ENCODE results near the gene PPP1R9B. TPM values are rescaled to one million over a fixed set of nuclear protein-coding genes. Genes with fewer than 3 reads are reported as not detected.

PPP1R9B gene, protein sequence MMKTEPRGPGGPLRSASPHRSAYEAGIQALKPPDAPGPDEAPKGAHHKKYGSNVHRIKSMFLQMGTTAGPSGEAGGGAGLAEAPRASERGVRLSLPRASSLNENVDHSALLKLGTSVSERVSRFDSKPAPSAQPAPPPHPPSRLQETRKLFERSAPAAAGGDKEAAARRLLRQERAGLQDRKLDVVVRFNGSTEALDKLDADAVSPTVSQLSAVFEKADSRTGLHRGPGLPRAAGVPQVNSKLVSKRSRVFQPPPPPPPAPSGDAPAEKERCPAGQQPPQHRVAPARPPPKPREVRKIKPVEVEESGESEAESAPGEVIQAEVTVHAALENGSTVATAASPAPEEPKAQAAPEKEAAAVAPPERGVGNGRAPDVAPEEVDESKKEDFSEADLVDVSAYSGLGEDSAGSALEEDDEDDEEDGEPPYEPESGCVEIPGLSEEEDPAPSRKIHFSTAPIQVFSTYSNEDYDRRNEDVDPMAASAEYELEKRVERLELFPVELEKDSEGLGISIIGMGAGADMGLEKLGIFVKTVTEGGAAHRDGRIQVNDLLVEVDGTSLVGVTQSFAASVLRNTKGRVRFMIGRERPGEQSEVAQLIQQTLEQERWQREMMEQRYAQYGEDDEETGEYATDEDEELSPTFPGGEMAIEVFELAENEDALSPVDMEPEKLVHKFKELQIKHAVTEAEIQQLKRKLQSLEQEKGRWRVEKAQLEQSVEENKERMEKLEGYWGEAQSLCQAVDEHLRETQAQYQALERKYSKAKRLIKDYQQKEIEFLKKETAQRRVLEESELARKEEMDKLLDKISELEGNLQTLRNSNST
- polyA plus RNA-seq (ENCODE audit: insufficient read length in 3 of 3): 10 to 100 TPM; 39.5 to 59.3 (median 46.2) TPM
- long read RNA-seq, donor 1: 0 reads
- long read RNA-seq, donor 2: 0 reads
- long read RNA-seq, donor 3, full-length matches to known transcripts: 5 of 5 reads
- long read RNA-seq, donor 3, partial matches to known transcripts: 0 of 5 reads
- long read RNA-seq, donor 3, other reads (novel, unspliced or antisense): 0 of 5 reads
- long read RNA-seq, donor 4, full-length matches to known transcripts: 4 of 21 reads
- long read RNA-seq, donor 4, partial matches to known transcripts: 17 of 21 reads
- long read RNA-seq, donor 4, other reads (novel, unspliced or antisense): 0 of 21 reads
- long read RNA-seq, donor 5: 0 reads
- long read RNA-seq, donor 6, full-length matches to known transcripts: 2 of 2 reads
- long read RNA-seq, donor 6, partial matches to known transcripts: 0 of 2 reads
- long read RNA-seq, donor 6, other reads (novel, unspliced or antisense): 0 of 2 reads
- long read RNA-seq, donor 7, full-length matches to known transcripts: 3 of 3 reads
- long read RNA-seq, donor 7, partial matches to known transcripts: 0 of 3 reads
- long read RNA-seq, donor 7, other reads (novel, unspliced or antisense): 0 of 3 reads
- long read RNA-seq, donor 8: 0 reads
- long read RNA-seq, donor 9, full-length matches to known transcripts: 1 of 1 reads
- long read RNA-seq, donor 9, partial matches to known transcripts: 0 of 1 reads
- long read RNA-seq, donor 9, other reads (novel, unspliced or antisense): 0 of 1 reads
- long read RNA-seq, donor 10, full-length matches to known transcripts: 2 of 2 reads
- long read RNA-seq, donor 10, partial matches to known transcripts: 0 of 2 reads
- long read RNA-seq, donor 10, other reads (novel, unspliced or antisense): 0 of 2 reads
- long read RNA-seq, donor 11, full-length matches to known transcripts: 4 of 4 reads
- long read RNA-seq, donor 11, partial matches to known transcripts: 0 of 4 reads
- long read RNA-seq, donor 11, other reads (novel, unspliced or antisense): 0 of 4 reads
- long read RNA-seq, donor 12: 0 reads
- long read RNA-seq, donor 13: 0 reads
- long read RNA-seq, donor 14: 0 reads
- long read RNA-seq, donor 15, full-length matches to known transcripts: 1 of 18 reads
- long read RNA-seq, donor 15, partial matches to known transcripts: 17 of 18 reads
- long read RNA-seq, donor 15, other reads (novel, unspliced or antisense): 0 of 18 reads
- long read RNA-seq, donor 16, full-length matches to known transcripts: 8 of 13 reads
- long read RNA-seq, donor 16, partial matches to known transcripts: 5 of 13 reads
- long read RNA-seq, donor 16, other reads (novel, unspliced or antisense): 0 of 13 reads

DNA sequence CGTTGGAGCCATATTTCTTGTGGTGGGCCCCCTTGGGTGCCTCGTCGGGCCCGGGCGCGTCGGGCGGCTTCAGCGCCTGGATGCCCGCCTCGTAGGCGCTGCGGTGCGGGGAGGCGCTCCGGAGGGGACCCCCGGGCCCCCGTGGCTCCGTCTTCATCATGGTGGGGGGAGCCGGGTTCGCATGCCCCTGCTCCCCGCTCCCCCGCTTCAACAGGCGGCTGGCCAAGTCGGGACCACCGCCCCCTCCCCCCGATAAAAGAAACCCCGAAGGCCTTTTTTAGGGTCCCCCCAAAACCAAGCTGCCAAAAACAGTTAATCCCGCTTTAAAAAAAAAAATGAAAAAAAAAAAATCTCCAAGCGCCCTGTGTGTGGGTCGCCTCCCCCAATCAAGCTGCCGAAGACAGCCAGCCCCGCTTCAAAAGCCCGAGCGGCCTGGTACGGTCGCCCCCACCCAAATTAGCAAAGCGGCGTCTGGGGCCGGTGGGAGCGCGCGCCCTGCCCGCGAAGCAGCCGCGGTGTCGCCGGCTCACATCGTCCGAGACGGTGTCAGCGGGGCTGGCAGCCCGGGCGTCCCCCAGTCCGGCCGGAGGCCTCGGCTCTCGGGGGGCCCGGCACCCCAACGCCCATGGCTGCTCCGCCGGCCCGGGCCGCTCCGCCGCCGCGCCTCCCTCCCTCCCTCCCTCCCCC, at the start of gene PPP1R9B:
PPP1R9B (minus strand) TSS at position 324 of the 687 bp plus-strand sequence; CDS start at position 160, 164 bp downstream.
- no peak for DNase-seq (ENCODE audit: extremely low read depth in 1 of 11, low read depth in 9 of 11, low spot score in 4 of 11)

DNA sequence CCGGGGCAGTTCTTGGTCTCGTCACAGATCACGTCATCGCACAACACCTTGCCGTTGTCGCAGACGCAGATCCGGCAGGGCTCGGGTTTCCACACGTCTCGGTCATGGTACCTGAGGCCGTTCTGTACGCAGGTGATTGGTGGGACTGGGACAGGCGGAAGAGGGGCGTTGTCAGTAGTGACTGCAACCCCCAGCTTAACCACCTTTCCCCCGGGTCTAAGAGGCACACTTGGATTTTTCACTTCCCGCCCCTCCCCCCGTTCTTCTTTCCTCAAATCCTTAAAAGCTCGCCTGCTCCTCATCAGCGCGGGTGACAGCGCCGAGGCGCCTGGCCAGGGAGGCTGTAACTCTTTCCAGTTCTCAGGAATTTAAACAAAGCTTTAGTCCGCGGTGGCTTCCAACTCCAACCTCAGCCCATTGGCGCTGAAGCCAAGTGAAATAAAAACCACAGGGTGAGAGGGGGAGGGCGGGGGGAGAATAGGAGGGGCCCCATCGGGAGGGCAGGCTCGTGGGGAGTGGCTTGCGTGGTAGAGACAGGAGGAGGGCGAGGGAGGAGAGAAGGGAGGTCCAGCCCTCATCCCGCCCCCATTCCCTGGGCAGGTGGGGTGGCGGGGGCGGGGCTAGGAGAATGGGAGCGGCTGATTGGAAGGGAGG, 49.5 kb upstream of the PPP1R9B start:
- peak in 10 of 11 donors; percentile 82 to 94 (median 90) for DNase-seq (ENCODE audit: extremely low read depth in 1 of 11, low read depth in 9 of 11, low spot score in 4 of 11)

DNA sequence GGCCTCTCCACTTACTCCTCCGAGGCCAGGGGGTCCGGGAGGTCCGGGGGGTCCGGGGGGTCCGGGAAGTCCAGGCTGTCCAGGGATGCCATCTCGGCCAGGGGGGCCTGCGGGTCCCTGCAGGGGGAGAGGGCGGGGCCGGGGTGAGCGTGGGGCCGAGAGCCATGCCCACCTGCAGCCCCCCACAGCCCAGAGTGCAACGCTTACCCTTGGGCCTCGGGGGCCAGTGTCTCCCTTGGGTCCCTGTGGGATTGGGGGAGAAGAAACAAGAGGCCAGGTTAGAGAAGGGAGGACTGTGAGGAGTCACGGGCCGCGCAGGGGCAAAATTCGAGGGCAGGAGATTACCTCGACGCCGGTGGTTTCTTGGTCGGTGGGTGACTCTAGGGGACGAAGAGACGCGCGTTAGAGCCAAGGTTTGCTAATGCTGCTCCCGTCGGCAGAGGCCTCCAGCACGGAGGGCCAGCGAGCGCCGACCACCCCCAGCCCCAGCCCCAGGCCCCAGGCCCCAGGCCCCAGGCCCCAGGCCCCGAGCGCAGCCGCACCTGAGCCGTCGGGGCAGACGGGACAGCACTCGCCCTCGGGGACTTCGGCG, 48.8 kb upstream of the PPP1R9B start:
- no peak for DNase-seq (ENCODE audit: extremely low read depth in 1 of 11, low read depth in 9 of 11, low spot score in 4 of 11)

DNA sequence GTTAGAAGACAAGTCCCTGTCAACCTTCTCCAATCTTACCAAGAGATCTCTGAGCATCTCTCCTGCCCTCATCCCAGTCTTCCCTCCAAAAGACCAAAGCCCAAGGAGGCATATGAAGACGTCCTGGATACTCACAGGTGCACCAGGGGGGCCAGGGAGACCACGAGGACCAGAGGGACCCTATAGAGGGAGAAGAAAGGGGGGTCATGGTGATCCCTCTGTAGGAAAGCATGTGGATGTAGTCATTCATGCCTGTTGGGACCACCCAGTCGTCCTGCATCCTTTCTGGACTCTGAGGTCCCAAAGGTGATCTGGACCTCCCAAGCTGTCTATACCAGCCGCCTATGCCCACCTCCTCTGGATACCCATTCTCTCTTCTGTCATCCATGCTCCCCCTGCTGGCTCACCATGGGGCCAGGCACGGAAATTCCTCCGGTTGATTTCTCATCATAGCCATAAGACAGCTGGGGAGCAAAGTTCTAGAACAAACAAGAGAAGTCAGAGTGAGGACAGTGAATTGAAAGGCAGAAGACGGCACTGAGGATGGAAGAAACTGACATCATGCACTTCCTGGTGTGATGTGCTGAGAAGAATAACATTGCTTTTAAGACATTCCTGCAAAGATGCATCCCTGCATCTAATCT, 47.7 kb upstream of the PPP1R9B start:
- no peak for DNase-seq (ENCODE audit: extremely low read depth in 1 of 11, low read depth in 9 of 11, low spot score in 4 of 11)

DNA sequence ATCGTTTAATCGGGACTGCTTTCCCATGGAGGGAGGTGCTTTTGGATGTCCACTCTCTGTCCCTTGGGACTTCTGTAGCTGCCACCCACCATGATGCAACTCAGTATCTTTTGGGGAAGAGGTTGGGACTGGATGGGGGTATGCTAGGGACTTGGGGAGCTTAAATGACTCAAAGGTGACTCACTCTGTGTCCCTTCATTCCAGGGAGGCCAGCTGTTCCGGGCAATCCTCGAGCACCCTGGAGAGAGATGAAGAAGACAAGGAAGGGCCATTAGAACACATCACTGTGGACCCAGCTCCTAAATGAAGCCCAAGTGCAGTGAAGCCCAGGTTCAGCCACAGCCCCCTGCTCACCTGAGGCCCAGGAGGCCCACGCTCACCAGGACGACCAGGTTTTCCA, 46.3 kb upstream of the PPP1R9B start:
- DNase-seq (ENCODE audit: extremely low read depth in 1 of 11, low read depth in 9 of 11, low spot score in 4 of 11): no peak

DNA sequence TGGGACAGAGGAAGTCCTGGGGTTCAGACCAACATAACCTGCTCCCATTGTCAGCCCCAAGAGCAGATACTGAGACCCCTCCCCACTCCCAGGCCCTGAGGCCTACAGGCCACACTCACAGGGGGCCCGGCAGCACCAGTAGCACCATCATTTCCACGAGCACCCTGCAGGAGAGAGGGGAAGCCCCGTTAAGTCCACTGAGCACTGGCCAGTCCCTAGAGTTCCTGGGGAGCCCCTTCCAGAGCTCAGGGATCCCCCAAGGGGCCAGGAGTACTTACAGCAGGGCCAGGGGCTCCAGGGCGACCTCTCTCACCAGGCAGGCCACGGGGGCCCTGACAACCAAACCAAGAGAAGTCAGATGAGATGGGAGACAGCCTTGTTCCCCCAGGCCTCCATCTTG, 45.6 kb upstream of the PPP1R9B start:
- DNase-seq (ENCODE audit: extremely low read depth in 1 of 11, low read depth in 9 of 11, low spot score in 4 of 11): no peak

DNA sequence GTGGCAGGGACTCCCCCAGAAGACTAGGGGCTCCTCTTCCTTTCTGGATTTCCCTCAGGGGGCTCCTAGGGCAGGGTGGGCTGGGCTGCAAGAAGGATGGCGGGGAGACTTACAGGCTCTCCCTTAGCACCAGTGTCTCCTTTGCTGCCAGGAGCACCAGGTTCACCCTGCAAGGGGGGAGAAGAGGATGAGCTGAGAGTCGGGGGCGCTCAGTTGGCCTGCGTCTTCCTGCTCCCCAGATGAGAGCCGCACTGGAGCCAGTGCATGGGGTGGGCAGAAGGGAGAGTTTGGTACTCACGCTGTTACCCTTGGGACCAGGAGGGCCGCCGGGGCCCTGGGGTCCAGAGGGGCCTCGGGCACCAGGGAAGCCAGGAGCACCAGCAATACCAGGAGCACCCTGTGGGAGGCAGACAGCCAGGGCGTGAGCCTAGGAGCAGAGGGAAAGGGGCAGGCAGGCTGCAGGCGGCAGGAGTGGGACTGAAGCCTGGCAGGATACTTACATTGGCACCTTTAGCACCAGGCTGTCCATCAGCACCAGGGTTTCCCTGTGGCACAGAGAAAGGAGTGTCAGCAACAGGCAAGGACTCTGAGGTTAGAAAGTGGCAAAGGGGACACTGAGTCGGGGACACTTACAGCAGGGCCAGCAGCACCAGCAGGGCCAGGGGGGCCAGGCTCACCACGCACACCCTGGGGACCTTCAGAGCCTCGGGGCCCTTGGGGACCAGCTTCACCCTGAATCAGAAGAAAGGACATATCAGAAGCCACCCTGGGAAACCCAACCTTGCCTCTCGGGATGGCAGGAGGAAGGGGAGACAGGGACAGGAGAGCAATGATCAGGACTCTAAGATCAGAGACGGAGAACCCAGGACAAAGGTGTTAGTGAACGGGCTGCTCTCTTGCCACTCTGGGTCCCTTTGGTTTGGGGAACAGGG, 44.7 kb upstream of the PPP1R9B start:
- no peak for DNase-seq (ENCODE audit: extremely low read depth in 1 of 11, low read depth in 9 of 11, low spot score in 4 of 11)

DNA sequence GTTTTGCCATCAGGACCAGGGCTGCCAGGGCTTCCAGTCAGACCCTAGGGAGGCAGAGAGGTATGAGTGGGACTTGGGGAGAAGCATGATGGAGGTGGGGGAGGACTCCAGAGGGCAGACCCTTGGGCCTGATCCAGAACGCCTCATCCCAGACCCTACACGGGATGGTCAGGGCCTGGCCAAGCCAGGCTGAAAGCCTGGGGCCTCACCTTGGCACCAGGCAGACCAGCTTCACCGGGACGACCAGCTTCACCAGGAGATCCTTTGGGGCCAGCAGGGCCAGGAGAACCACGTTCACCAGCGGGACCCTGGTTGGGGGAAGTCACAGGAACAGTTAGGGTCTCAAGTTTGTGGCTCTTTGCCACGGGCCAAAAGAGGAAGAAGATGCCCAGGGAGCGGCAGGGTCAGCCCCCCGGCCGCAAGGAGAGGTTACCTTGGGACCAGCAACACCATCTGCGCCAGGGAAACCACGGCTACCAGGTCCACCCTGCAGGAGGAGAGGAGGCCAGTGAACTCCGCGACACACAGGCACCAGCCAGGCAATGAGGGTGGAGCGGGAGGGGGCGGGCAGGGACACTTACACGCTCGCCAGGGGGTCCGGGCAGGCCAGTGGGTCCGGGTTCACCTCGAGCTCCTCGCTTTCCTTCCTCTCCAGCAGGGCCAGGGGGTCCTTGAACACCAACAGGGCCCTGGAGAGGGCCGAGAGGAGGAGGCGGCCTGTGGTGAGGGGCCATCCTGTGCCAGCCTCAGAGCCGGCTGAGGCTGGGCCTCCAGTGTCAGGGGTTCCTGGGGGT, 43.9 kb upstream of the PPP1R9B start:
- no peak for DNase-seq (ENCODE audit: extremely low read depth in 1 of 11, low read depth in 9 of 11, low spot score in 4 of 11)

DNA sequence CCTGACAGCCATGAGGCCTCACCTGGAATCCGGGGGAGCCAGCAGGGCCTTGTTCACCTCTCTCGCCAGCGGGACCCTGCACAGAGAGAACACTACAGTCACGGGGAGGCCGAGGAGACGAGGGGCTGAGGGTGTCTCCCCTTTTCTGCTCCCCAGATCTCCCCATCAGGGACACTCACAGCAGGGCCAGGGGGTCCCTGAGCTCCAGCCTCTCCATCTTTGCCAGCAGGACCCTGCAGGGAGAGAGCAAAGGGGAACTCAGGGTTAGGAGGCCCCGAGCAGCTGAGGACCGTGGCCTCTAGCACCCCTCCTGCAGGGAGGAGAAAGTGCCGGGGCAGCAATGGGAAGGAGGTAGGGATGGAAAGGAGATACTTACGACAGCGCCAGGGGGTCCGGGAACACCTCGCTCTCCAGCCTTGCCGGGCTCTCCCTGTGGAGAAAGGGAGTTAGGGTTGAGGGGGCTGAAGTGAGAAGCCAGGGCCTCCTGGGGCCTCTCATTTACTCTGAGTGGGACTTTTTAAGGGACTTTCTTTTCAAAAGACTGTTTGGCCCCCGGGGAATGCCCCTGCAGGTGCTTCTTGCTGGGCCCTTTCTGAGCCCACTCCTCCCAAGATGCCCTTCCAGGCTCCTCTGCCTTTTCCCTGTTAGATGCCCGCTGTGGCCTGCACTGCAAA, 42.3 kb upstream of the PPP1R9B start:
- no peak for DNase-seq (ENCODE audit: extremely low read depth in 1 of 11, low read depth in 9 of 11, low spot score in 4 of 11)

DNA sequence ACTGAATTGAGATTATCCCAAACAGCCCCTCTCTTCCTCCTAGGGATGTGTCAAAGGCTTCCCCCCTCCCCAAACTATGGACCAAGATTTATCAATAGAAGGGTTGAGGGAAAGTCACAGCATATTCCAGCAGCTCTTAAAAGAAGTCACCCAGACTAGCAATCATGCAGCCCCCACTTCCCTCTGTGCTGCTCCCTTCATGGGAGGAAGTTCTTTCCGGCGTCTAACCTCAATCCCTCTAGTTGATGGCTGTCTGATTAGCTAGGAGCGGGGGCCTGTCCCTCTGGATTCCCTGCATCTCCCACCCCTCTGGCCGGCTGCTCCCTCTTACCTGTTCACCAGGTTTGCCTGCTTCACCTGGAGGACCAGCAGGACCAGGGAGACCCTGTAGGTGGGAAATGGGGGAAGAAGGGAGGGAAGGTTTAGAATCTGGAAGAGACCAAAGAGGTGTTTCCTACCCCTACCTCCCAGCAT, 41.7 kb upstream of the PPP1R9B start:
- no peak for DNase-seq (ENCODE audit: extremely low read depth in 1 of 11, low read depth in 9 of 11, low spot score in 4 of 11)

DNA sequence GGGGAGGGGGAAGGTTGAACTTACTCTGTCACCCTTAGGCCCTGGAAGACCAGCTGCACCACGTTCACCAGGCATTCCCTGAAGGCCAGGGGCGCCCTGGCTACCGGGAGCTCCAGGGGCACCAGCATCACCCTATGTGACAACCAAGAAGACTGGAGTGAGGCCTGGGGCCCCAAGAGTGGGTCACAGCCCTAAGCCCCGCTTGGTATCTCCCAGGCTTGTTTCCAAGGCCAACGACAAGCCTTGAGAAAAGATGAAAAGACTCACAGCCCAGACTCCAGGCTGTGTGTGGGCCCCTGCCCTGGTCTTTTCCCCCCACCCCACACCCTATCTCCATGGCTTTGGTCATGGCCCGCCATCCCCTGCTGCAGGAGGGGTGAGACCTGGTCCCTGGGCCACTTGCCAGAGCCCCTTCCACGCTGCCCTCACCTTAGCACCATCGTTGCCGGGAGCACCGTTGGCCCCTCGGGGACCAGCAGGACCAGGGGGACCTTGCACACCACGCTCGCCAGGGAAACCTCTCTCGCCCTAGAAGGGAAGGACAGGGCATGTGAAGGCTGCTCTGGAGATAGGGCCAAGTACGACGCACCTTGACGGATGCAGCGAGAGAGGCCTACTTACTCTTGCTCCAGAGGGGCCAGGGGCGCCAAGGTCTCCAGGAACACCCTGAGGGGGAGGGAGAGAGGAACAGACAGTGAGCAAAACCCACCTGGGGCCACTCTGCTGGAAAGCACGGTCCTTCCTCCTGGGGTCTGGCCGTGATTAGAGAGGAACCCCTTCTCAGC, 41.1 kb upstream of the PPP1R9B start:
- DNase-seq (ENCODE audit: extremely low read depth in 1 of 11, low read depth in 9 of 11, low spot score in 4 of 11): no peak

DNA sequence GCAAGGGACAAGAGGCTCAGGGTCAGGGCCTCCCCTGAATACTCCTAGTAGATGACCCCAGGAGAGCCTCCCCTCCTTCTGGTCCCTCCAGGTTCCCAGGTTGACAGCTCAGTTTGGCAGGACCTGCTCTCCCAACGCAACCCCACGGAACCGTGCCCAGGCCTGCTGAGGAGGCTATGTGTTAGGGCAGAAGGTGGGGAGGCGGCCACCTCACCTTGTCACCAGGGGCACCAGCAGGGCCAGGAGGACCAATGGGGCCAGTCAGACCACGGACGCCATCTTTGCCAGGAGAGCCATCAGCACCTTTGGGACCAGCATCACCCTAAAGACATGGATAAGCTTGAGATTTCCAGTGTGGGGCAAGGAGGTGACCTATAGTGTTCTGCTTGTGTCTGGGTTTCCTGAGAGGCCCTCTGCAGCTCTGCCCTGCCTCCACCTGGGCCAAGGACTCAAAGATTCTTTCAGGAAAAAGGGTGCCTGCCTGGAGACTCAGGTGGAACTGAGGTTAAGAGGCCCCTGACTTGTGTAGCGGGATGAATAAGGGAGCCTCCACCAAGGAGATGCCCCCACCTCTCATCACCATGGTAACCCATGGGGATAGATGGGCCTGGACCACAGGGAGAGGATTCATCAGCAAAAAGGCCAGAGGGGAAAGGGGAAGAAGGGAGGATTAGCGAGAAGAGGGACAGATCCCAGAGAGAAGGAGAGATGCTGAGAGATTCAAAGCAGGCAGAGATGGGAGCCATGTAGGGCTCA, 40.3 kb upstream of the PPP1R9B start:
- DNase-seq (ENCODE audit: extremely low read depth in 1 of 11, low read depth in 9 of 11, low spot score in 4 of 11): no peak
